Measurements from ENCODE around the gene COA3.

The COA3 gene

GRCh38 chr17:42751628-42752027, 46.9 kb downstream of the COA3 start:
- TF ChIP-seq CTCF (IDR thresholded peaks at IDR 0.05), result no peak

GRCh38 chr17:42750739-42751344, 47.7 kb downstream of the COA3 start:
- TF ChIP-seq CTCF (IDR thresholded peaks at IDR 0.05), result no peak

- no peak for TF ChIP-seq CTCF (IDR thresholded peaks at IDR 0.05)
These were observed 49.4 kb downstream of the COA3 start for GRCh38 chr17:42748908-42749798.

- TF ChIP-seq CTCF (IDR thresholded peaks at IDR 0.05), result no peak
These were observed 50.1 kb downstream of the COA3 start for GRCh38 chr17:42748202-42748907.

Measured in LNCAP (cell line).